Endothelial cell of umbilical vein (primary cell): Measurements from ENCODE around the gene RALGAPA1.

ENCODE experiments used
- CTCF ChIP-seq, 2 donors: IDR thresholded peaks; 1 replicate in 1 of 2; 2 replicates in 1 of 2; pipeline ENCODE4 v1.5.1; 2011; ENCODE audit warnings: low read length in 2 of 2, mild to moderate bottlenecking in 2 of 2, moderate library complexity in 2 of 2, control low read depth in 1 of 2, inconsistent platforms in 1 of 2, low read depth in 1 of 2; ENCODE audit not compliant: insufficient read depth in 1 of 2; ENCODE audit errors: extremely low read depth in 1 of 2
- EZH2 ChIP-seq: IDR thresholded peaks from 2 replicates; pipeline ENCODE4 v1.6.1; 2012; ENCODE audit warnings: borderline replicate concordance, low read depth, mild to moderate bottlenecking, moderate library complexity, low read length, inconsistent platforms; ENCODE audit not compliant: severe bottlenecking
- FOS ChIP-seq: IDR thresholded peaks from 2 replicates; pipeline ENCODE4 v1.6.1; 2011; ENCODE audit warnings: mild to moderate bottlenecking, low read length, moderate library complexity, borderline replicate concordance; ENCODE audit not compliant: insufficient read depth
- GATA2 ChIP-seq: IDR thresholded peaks from 2 replicates; pipeline ENCODE4 v1.7.0; 2011; ENCODE audit warnings: low read depth, mild to moderate bottlenecking, moderate library complexity, mixed read lengths, low read length; ENCODE audit not compliant: insufficient read length, insufficient read depth
- JUN ChIP-seq: IDR thresholded peaks from 2 replicates; pipeline ENCODE4 v1.6.1; 2011; ENCODE audit warnings: borderline replicate concordance, low read depth; ENCODE audit not compliant: insufficient read length, insufficient read depth
- MYC ChIP-seq: IDR thresholded peaks from one replicate; pipeline ENCODE4 v1.6.1; 2011; ENCODE audit warnings: mild to moderate bottlenecking, low read depth, low read length
- POLR2A ChIP-seq: IDR thresholded peaks from 2 replicates; pipeline ENCODE4 v1.6.1; 2012; ENCODE audit warnings: low read depth, mild to moderate bottlenecking, control low read depth, low read length
- POLR2AphosphoS5 ChIP-seq: IDR thresholded peaks from 2 replicates; pipeline ENCODE4 v1.6.1; 2012; ENCODE audit warnings: low read depth, mild to moderate bottlenecking, control low read depth, low read length, moderate library complexity; ENCODE audit not compliant: insufficient read depth
- TF ChIP-seq, protein P1 (sequence below): IDR thresholded peaks from 2 replicates; pipeline ENCODE4 v1.6.1; 2011; ENCODE audit not compliant: insufficient read depth, insufficient read length

- TF ChIP-seq MYC = no peak
- no peak for TF ChIP-seq CTCF (IDR thresholded peaks at IDR 0.05; ENCODE audit: extremely low read depth in 1 of 2, insufficient read depth in 1 of 2, low read depth in 1 of 2, low read length in 2 of 2)
- no peak for TF ChIP-seq GATA2
- no peak for TF ChIP-seq POLR2A
- TF ChIP-seq POLR2AphosphoS5 = no peak
- TF ChIP-seq EZH2 = no peak
- TF ChIP-seq, protein P1, sequence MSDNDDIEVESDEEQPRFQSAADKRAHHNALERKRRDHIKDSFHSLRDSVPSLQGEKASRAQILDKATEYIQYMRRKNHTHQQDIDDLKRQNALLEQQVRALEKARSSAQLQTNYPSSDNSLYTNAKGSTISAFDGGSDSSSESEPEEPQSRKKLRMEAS = no peak
- TF ChIP-seq FOS = no peak
- no peak for TF ChIP-seq JUN
Observed at GRCh38 chr14:35701531-35701930, 107.6 kb downstream of the RALGAPA1 start.
